LNCAP (cell line): ENCODE data around the gene GNPAT.

Experiments used
- TF ChIP-seq, protein P1 (sequence below): fragments of 450-650 bp; IDR thresholded peaks from 2 replicates; pipeline ENCODE4 v1.5.1; 2017; ENCODE audit warnings: mild to moderate bottlenecking

The GNPAT gene

DNA sequence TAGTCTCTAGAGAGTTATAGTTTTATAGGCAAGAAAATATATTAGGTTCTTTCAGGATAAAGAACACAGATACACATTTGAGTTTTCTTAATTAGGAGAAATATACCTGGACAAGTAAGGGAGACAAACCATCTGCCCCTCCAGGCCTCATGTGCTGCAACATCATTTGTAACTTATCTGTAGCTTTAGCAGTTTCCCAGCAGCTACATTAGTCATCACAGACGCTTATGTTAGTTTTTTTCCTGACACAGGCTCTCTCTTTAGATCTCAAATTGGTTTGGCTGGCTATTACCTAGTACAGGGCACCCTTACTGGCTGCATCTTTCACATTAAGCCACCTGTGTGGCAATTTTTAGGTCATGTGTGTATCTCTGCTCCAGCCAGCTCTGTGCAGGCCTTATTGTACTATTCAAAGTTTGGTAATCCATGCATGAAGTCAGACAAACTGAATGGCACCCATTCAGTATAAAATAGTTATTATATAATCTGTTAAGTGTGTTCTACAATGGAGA, 25.9 kb downstream of the GNPAT start:
- TF ChIP-seq, protein P1, sequence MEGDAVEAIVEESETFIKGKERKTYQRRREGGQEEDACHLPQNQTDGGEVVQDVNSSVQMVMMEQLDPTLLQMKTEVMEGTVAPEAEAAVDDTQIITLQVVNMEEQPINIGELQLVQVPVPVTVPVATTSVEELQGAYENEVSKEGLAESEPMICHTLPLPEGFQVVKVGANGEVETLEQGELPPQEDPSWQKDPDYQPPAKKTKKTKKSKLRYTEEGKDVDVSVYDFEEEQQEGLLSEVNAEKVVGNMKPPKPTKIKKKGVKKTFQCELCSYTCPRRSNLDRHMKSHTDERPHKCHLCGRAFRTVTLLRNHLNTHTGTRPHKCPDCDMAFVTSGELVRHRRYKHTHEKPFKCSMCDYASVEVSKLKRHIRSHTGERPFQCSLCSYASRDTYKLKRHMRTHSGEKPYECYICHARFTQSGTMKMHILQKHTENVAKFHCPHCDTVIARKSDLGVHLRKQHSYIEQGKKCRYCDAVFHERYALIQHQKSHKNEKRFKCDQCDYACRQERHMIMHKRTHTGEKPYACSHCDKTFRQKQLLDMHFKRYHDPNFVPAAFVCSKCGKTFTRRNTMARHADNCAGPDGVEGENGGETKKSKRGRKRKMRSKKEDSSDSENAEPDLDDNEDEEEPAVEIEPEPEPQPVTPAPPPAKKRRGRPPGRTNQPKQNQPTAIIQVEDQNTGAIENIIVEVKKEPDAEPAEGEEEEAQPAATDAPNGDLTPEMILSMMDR: no peak

DNA sequence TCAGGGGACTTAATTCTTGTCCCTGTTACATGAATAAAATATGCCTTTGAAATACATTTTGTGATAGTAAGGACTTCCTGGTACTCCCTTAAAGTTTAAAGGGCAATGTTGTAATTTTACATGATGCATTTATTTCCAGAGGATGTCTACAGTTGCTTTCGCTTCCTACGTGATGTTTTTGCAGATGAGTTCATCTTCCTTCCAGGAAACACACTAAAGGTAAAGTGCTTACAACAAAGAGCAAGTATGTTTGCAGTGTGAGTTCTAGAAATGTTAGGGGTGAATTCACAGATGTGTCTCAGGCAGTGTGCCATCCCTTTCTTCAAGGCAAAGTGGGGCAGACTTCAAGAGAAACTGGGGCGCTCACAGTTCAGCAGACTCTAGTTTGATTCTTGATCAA, 31.2 kb downstream of the GNPAT start:
- TF ChIP-seq, protein P1: no peak

DNA sequence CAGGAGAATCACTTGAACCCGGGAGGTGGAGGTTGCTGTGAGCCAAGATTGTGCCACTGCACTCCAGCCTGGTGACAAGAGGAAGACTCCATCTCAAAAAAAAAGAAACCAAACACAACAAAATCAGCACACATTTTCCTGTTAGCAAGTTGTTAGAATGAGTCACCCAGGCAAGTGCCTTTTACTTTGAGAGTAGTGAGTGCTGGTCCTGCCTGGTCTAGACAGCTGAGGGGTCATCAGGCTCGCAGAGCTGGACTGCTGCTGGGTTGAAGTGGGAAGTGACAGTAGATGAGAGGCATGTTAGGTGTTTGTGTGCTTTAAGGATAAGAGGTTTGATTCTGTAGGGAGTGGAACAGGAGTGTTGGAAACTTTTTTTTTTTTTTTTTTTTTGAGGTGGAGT, 31.9 kb downstream of the GNPAT start:
- TF ChIP-seq, protein P1: no peak

DNA sequence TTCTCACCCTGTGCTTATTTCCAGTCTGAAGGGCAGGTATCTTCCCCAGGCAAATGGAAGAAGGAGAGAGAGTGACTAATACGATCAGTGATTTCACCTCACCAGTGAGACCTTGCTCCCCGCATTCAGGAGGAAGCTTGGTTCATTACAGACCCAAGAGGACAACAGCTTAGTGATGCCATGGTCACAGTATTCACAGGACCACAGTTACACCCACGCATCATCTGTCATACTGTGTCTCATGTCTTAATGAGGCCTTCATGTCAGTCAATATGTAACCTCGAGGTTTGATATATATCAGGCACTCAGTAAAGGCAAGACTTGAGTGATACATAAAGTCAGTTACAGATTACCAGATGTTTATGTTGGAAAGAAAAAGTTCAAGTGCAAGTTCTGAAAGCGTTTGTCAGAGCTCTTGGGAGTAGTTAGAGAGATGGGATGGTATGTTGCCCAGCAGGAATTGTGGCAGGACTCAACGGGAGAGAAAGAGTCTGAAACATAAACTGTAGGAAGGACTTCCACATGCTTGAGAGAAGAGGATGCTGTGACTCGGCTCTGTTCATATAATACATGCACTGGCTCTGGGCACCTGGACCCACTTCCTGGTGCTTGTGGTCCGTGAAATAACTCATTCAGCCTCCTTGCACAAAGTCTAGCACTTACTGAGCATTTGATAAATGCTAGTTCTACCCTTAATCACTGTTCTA, 33.3 kb downstream of the GNPAT start:
- TF ChIP-seq, protein P1: no peak

DNA sequence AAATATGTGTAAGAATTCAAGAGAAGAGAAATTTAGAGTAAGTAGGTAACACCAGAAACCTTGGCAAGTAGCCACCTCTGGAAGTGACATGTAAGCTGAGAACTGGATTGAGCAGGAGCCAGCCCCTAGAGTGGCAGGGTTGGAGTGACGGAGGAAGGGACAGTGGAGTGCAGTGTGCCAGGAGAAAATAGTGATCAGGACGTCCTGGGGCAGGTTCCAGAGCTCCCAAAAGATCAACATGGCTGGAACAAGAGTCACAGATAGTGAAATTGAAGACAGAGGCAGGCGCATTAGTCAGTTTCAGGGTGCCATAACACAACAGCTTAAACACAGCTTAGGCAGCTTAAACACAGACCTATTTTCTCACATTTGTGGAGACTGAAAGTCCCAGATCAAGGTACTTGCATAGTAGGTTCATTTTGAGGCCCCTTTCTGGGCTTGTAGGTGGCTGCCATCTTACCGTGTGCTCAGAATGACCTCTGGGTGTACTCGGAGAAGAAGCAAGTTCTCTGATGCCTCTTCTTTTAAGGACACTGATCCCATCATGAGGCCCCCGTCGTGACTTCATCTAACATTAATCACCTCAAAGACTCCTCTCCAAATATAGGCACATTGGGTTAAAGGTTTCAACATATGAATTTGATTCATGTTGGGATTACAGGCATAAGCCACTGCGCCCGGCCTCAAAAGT, 37.2 kb downstream of the GNPAT start:
- TF ChIP-seq, protein P1: no peak

DNA sequence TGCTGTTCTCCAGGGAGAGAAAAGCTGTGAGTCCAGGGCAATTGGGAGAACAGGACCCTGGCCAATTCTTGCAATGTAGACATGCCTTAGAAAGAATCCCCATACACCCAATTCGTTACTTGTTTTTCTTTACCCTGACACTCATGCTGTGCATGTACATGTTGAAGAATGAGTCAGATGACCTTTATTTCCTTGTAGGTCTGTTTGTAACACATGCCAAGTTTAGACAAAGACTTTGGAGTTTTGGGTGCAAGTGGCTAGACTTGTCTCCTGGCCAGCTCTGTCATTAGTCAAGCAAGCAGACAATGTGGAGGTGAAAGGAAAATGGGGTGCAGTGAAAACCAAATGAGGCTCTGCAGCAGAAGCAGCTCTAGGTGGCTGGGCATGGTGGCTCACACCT, 38.1 kb downstream of the GNPAT start:
- TF ChIP-seq, protein P1: no peak

DNA sequence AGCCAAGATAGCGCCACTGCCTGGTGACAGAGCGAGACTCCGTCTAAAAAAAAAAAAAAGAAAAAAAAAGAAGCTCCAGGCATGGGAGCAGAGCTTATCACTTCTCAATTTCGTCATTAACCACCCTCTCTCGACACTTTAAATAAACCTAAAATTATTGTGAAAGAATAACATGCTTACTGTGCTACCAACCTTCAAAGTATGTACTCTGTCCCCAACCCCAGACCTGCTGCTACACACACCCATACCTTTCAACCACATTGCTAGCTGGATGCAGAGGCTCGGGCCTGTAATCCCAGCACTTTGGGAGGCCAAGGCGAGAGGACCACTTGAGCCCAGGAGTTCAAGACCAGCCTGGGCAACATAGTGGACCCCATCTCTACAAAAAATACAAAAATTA, 38.7 kb downstream of the GNPAT start:
- TF ChIP-seq, protein P1: no peak
